CD4-positive, alpha-beta T cell treated with Interleukin-10 for 1 hour (primary cell): Measurements from ENCODE around the gene MYLK.

Experiments
- DNase-seq: peaks from one replicate; pipeline ENCODE4 v3.0.0-alpha.2; 2020

MYLK gene

GRCh38 chr3:123817413-123817812, 66.7 kb downstream of the MYLK start:
- no peak for DNase-seq

- DNase-seq: no peak
Observed at GRCh38 chr3:123816673-123817207, 67.4 kb downstream of the MYLK start.

- DNase-seq: no peak
Observed at GRCh38 chr3:123815981-123816380, 68.2 kb downstream of the MYLK start.

- no peak for DNase-seq
Observed at GRCh38 chr3:123813876-123814275, 70.3 kb downstream of the MYLK start.

- DNase-seq: no peak
Observed at GRCh38 chr3:123809597-123809996, 74.5 kb downstream of the MYLK start.

GRCh38 chr3:123808812-123809211, 75.3 kb downstream of the MYLK start:
- DNase-seq: no peak

- DNase-seq: no peak
Observed at GRCh38 chr3:123807820-123808219, 76.3 kb downstream of the MYLK start.

GRCh38 chr3:123805504-123805903, 78.6 kb downstream of the MYLK start:
- DNase-seq: no peak

- DNase-seq: no peak
Observed at GRCh38 chr3:123805101-123805500, 79.0 kb downstream of the MYLK start.

- DNase-seq: no peak
Observed at GRCh38 chr3:123804676-123805075, 79.5 kb downstream of the MYLK start.

GRCh38 chr3:123803521-123803920, 80.6 kb downstream of the MYLK start:
- DNase-seq: no peak

GRCh38 chr3:123802007-123802625, 82.0 kb downstream of the MYLK start:
- DNase-seq: no peak

- DNase-seq: no peak
Observed at GRCh38 chr3:123801474-123801873, 82.7 kb downstream of the MYLK start.

GRCh38 chr3:123800362-123800682, 83.8 kb downstream of the MYLK start:
- DNase-seq: no peak

- DNase-seq: no peak
Observed at GRCh38 chr3:123799544-123800361, 84.4 kb downstream of the MYLK start.

GRCh38 chr3:123798550-123798949, 85.6 kb downstream of the MYLK start:
- DNase-seq: no peak

GRCh38 chr3:123795471-123796251, 88.5 kb downstream of the MYLK start:
- no peak for DNase-seq

- DNase-seq: no peak
Observed at GRCh38 chr3:123793425-123793824, 90.7 kb downstream of the MYLK start.

GRCh38 chr3:123792473-123793201, 91.5 kb downstream of the MYLK start:
- DNase-seq: no peak

- no peak for DNase-seq
Observed at GRCh38 chr3:123791898-123792297, 92.2 kb downstream of the MYLK start.

GRCh38 chr3:123791417-123791816, 92.7 kb downstream of the MYLK start:
- no peak for DNase-seq

- no peak for DNase-seq
Observed at GRCh38 chr3:123791073-123791370, 93.1 kb downstream of the MYLK start.
